ENCODE data around the gene FAM3D. TPM values are rescaled to one million over a fixed set of nuclear protein-coding genes. Genes with fewer than 3 reads are reported as not detected.

Gene FAM3D
- total and polyA plus RNA-seq, 12 donors, result 0.06 to 0.40 (median 0.22) TPM; not detected in 8

DNA sequence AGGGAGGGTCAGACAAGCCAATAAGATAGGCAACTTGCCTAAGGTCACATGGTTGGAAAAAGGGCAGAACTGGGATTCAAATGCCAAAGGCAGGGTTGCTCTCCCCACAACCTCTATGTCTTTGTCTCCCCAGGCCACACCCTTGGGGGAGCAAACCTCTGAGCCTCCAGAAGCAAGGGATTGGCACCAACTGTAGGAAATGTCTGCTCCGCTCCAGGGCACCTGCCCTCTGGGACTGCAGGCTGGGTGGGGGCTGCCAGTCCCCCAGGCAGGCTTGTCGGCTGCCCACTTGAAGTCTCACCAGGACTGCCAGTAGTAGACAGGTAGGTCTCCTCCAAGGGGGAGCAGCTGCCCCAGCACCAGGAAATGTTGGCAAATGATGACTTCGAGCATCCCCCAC lies 2.0 kb downstream of the FAM3D start:
- no peak for DNase-seq
- H3K27ac ChIP-seq, result no peak overlapping the region
- H3K4me1 ChIP-seq (replicated peaks in 1 of 2), result no peaks in the 10 kb centered on the region
- no peaks in the 10 kb centered on the region for H3K36me3 ChIP-seq (replicated peaks in 1 of 2)
- no peak for TF ChIP-seq POLR2A (IDR thresholded peaks at IDR 0.05)
- TF ChIP-seq, protein P1, sequence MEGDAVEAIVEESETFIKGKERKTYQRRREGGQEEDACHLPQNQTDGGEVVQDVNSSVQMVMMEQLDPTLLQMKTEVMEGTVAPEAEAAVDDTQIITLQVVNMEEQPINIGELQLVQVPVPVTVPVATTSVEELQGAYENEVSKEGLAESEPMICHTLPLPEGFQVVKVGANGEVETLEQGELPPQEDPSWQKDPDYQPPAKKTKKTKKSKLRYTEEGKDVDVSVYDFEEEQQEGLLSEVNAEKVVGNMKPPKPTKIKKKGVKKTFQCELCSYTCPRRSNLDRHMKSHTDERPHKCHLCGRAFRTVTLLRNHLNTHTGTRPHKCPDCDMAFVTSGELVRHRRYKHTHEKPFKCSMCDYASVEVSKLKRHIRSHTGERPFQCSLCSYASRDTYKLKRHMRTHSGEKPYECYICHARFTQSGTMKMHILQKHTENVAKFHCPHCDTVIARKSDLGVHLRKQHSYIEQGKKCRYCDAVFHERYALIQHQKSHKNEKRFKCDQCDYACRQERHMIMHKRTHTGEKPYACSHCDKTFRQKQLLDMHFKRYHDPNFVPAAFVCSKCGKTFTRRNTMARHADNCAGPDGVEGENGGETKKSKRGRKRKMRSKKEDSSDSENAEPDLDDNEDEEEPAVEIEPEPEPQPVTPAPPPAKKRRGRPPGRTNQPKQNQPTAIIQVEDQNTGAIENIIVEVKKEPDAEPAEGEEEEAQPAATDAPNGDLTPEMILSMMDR (IDR thresholded peaks at IDR 0.05), result no peak
- H3K4me3 ChIP-seq, result no peak overlapping the region
- intact Hi-C loops (cut with DNase I), result no loop called here
- 89 to 96% (median 93%) methylated on average over 3 of the region's 3 CpGs; no CpG with 5 or more reads in 1 of the 4 donors for WGBS, 4 donors
- no peaks in the 10 kb centered on the region for H3K9me3 ChIP-seq (replicated peaks in 1 of 3)
- H3K27me3 ChIP-seq, result no peaks in the 10 kb centered on the region

DNA sequence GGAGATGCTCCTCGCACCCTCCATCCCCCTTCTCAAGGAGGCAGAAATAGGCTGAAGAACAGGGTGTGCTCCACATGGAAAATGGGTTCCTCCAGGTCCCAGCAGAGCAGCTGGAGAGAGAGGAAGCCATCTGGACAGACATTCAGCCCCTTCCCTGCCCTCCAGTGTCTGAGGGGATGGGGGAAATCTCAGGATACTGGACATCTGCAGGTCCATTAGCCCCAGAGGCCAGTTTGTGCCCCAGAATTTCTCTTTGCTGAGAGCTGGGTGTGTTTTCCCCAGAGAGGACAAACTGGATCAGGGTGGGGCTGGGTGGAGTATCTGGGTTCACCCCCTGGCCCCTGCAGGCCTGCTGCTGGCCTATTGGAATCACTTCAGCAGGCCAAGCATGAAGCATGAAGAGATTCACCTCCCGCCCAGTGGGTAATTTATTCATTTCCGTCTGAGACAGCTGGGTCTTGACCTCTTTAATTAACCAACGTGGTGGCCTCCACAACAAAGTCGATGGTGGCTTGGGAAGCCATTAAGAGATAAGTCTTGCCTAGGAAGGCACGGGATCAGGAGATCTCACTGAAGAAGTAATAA lies 4.6 kb downstream of the FAM3D start:
- intact Hi-C loops (cut with DNase I), result no loop called here
- Histone ChIP-seq H3K4me3 (no peak overlapping the region), H3K27me3 (no peaks in the 10 kb centered on the region), H3K9me3 (replicated peaks in 1 of 3) (no peaks in the 10 kb centered on the region), H3K36me3 (replicated peaks in 1 of 2) (no peaks in the 10 kb centered on the region), H3K27ac (no peak overlapping the region), H3K4me1 (replicated peaks in 1 of 2) (no peaks in the 10 kb centered on the region)
- TF ChIP-seq POLR2A (IDR thresholded peaks at IDR 0.05), result no peak
- TF ChIP-seq, protein P1 (IDR thresholded peaks at IDR 0.05), result no peak
- DNase-seq, result no peak
- WGBS, 4 donors, result 66 to 75% (median 70%) methylated on average over 6 of the region's 6 CpGs

DNA sequence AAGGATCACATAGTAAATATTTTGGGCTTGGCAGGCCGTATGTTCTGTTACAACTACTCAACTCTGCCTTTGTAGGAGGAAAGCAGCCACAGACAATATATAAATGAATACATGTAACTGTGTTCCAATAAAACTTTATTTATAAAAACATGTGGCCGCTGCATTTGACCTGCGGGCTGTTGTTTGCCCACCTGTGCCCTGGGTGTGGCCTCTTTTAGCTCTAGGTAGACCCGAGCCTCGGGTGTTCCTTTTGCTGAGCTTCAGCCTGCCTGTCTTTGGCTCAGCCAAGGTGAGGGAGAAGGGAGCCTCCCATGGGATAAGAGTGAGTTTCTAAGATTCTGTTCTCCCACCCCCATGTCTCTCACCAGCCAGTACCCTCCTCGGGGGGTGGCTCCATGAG lies 5.6 kb downstream of the FAM3D start:
- H3K36me3 ChIP-seq (replicated peaks in 1 of 2), result no peaks in the 10 kb centered on the region
- intact Hi-C loops (cut with DNase I), result no loop called here
- H3K9me3 ChIP-seq (replicated peaks in 1 of 3), result no peaks in the 10 kb centered on the region
- no peak overlapping the region for H3K27ac ChIP-seq
- DNase-seq, result no peak
- no peaks in the 10 kb centered on the region for H3K4me1 ChIP-seq (replicated peaks in 1 of 2)
- H3K4me3 ChIP-seq, result no peak overlapping the region
- TF ChIP-seq, protein P1 (IDR thresholded peaks at IDR 0.05), result no peak
- no peak for TF ChIP-seq POLR2A (IDR thresholded peaks at IDR 0.05)
- no peaks in the 10 kb centered on the region for H3K27me3 ChIP-seq
- 72 to 84% (median 79%) methylated on average over 6 of the region's 6 CpGs for WGBS, 4 donors

DNA sequence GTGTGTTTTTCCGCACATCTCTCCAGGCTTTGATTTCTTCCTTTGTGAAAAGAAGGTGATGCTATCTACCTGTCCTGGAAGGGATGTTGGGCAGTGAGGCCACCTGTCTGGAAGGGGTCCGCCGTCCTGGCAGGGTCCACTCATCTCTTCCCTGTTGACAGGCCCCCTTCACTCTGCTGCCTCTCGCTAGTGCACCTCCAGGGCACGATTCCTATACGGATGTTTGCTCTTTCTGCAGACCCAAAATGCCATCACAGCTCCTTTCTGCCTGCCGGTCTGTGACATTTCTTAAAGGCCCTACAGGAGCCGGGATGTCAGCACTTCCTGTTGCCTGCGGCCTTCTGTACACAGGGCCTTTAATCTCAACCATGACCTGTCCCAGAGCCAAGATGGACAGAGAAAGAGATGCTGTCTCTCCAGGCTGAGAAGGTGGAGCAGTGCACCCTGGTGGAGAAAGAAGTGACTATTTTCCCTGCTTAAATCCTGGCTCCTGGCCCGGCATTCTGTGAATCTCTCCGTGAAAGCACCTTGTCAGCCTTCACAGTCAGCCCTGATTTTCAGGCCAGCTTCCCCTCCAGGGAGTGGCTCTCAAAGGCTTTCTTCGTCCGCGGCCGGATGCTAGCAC lies 7.4 kb downstream of the FAM3D start:
- intact Hi-C loops (cut with DNase I), result no loop called here
- TF ChIP-seq POLR2A (IDR thresholded peaks at IDR 0.05), result no peak
- TF ChIP-seq, protein P1 (IDR thresholded peaks at IDR 0.05), result peak; percentile 7 to 35 (median 28)
- no peaks in the 10 kb centered on the region for H3K4me1 ChIP-seq (replicated peaks in 1 of 2)
- H3K9me3 ChIP-seq (replicated peaks in 1 of 3), result no peaks in the 10 kb centered on the region
- H3K4me3 ChIP-seq, result no peak overlapping the region
- WGBS, 4 donors, result 60 to 68% (median 62%) methylated on average over 14 to 15 of the region's 15 CpGs
- no peak overlapping the region for H3K27ac ChIP-seq
- H3K36me3 ChIP-seq (replicated peaks in 1 of 2), result no peaks in the 10 kb centered on the region
- DNase-seq, result peak in 6 of 7 donors; percentile 34 to 63 (median 56)
- H3K27me3 ChIP-seq, result no peaks in the 10 kb centered on the region

All from adrenal gland (tissue), 12 donors.